MM.1S (cell line): Measurements from ENCODE around the gene DACT2.

Source experiments
- DNase-seq: peaks from one replicate; pipeline ENCODE4 v3.0.0-alpha.2; 2015
- H2AFZ ChIP-seq: fragments of 300-600 bp; sonication (generic); 2 replicates; pipeline ENCODE4 v1.6.0; 2016; ENCODE audit warnings: antibody characterized with exemption, low read length
- H3F3A ChIP-seq: fragments of 300-600 bp; sonication (generic); 2 replicates; pipeline ENCODE4 v1.6.1; 2016; ENCODE audit warnings: mild to moderate bottlenecking, antibody characterized with exemption, low read length, moderate library complexity, mixed read lengths; ENCODE audit not compliant: insufficient read depth
- H3K27ac ChIP-seq: fragments of 300-600 bp; sonication (generic); 2 replicates; pipeline ENCODE4 v1.5.1; 2016; ENCODE audit warnings: mild to moderate bottlenecking, low read length
- H3K27me3 ChIP-seq: fragments of 300-600 bp; sonication (generic); replicated peaks from 2 replicates; pipeline ENCODE4 v1.6.0; 2016; ENCODE audit warnings: low read length; ENCODE audit not compliant: insufficient read depth
- H3K36me3 ChIP-seq: fragments of 300-600 bp; sonication (generic); replicated peaks from 2 replicates; pipeline ENCODE4 v1.6.1; 2016; ENCODE audit warnings: mild to moderate bottlenecking, low read length, mixed read lengths; ENCODE audit not compliant: insufficient read depth
- H3K4me1 ChIP-seq: fragments of 300-600 bp; sonication (generic); 2 replicates; pipeline ENCODE4 v1.6.1; 2016; ENCODE audit warnings: low read length, mixed read lengths
- H3K4me2 ChIP-seq: fragments of 300-600 bp; sonication (generic); 2 replicates; pipeline ENCODE4 v1.6.0; 2016; ENCODE audit warnings: low read depth, low read length
- H3K4me3 ChIP-seq: fragments of 300-600 bp; sonication (generic); 2 replicates; pipeline ENCODE4 v1.5.1; 2016; ENCODE audit warnings: low read length, mixed read lengths
- H3K79me2 ChIP-seq: fragments of 300-600 bp; sonication (generic); 2 replicates; pipeline ENCODE4 v1.6.1; 2016; ENCODE audit warnings: mixed run types, low read length, mixed read lengths
- H3K9ac ChIP-seq: fragments of 300-600 bp; sonication (generic); 2 replicates; pipeline ENCODE4 v1.6.1; 2016; ENCODE audit warnings: low read length, mixed read lengths
- H3K9me2 ChIP-seq: fragments of 300-600 bp; sonication (generic); replicated peaks from 2 replicates; pipeline ENCODE4 v1.6.1; 2016; ENCODE audit warnings: mild to moderate bottlenecking, low read length, mixed read lengths; ENCODE audit not compliant: insufficient read depth
- H3K9me3 ChIP-seq: fragments of 300-600 bp; sonication (generic); replicated peaks from 2 replicates; pipeline ENCODE4 v1.6.1; 2016; ENCODE audit warnings: mild to moderate bottlenecking, low read length, mixed read lengths; ENCODE audit not compliant: insufficient read depth
- H4K20me1 ChIP-seq: fragments of 300-600 bp; sonication (generic); 2 replicates; pipeline ENCODE4 v1.6.1; 2016; ENCODE audit warnings: mild to moderate bottlenecking, low read length, moderate library complexity, mixed read lengths; ENCODE audit not compliant: insufficient read depth
- CTCF ChIP-seq: fragments of 300-600 bp; sonication (generic); IDR thresholded peaks from 2 replicates; pipeline ENCODE4 v1.5.1; 2016; ENCODE audit warnings: antibody characterized with exemption, low read length, mixed read lengths
- EZH2 ChIP-seq: fragments of 300-600 bp; sonication (generic); optimal IDR thresholded peaks from 2 replicates; pipeline ENCODE3; 2017; ENCODE audit warnings: low read depth, mild to moderate bottlenecking, antibody characterized with exemption, low read length, mixed read lengths
- EZH2phosphoT487 ChIP-seq: fragments of 300-600 bp; sonication (generic); IDR thresholded peaks from 2 replicates; pipeline ENCODE4 v1.6.1; 2018; ENCODE audit warnings: antibody characterized with exemption, low read length

Gene DACT2

GRCh38 chr6:168336967-168337366 lies 17.4 kb upstream of the DACT2 start:
- H3K27ac ChIP-seq = 0 out of 2 replicates have a peak overlapping the region, but pooled peaks have one; percentile 3
- no peak overlapping the region for H3K9ac ChIP-seq
- no peaks in the 10 kb centered on the region for H3K9me2 ChIP-seq
- no peaks in the 10 kb centered on the region for H3K79me2 ChIP-seq
- H3K4me3 ChIP-seq = no peak overlapping the region
- no peaks in the 10 kb centered on the region for H3K36me3 ChIP-seq
- no peaks in the 10 kb centered on the region for H3K27me3 ChIP-seq
- DNase-seq = peak; percentile 15
- no peak overlapping the region for H3K4me2 ChIP-seq
- no peak for TF ChIP-seq CTCF
- TF ChIP-seq EZH2 = no peak
- TF ChIP-seq EZH2phosphoT487 = no peak
- no peaks in the 10 kb centered on the region for H3K9me3 ChIP-seq
- no peaks in the 10 kb centered on the region for H3F3A ChIP-seq
- no peaks in the 10 kb centered on the region for H3K4me1 ChIP-seq
- no peaks in the 10 kb centered on the region for H4K20me1 ChIP-seq
- no peak overlapping the region for H2AFZ ChIP-seq

- Histone ChIP-seq H2AFZ (no peak overlapping the region), H3K27ac (no peak overlapping the region), H3K4me2 (no peak overlapping the region), H3K9me2 (no peaks in the 10 kb centered on the region), H4K20me1 (no peaks in the 10 kb centered on the region), H3K36me3 (no peaks in the 10 kb centered on the region), H3K9me3 (no peaks in the 10 kb centered on the region), H3K4me1 (no peaks in the 10 kb centered on the region), H3K79me2 (no peaks in the 10 kb centered on the region), H3K9ac (no peak overlapping the region), H3F3A (no peaks in the 10 kb centered on the region), H3K27me3 (no peaks in the 10 kb centered on the region), H3K4me3 (no peak overlapping the region)
- DNase-seq = no peak
- TF ChIP-seq EZH2phosphoT487 (no peak), CTCF (no peak), EZH2 (no peak)
Observed at GRCh38 chr6:168333989-168334388, 14.4 kb upstream of the DACT2 start.

- Histone ChIP-seq H3K9me3 (no peaks in the 10 kb centered on the region), H3K4me1 (no peaks in the 10 kb centered on the region), H3K79me2 (no peaks in the 10 kb centered on the region), H3F3A (no peaks in the 10 kb centered on the region), H2AFZ (no peak overlapping the region), H3K9me2 (no peaks in the 10 kb centered on the region), H3K9ac (no peak overlapping the region), H3K36me3 (no peaks in the 10 kb centered on the region), H3K27me3 (no peaks in the 10 kb centered on the region), H3K4me3 (no peak overlapping the region), H3K27ac (no peak overlapping the region), H4K20me1 (no peaks in the 10 kb centered on the region), H3K4me2 (no peak overlapping the region)
- no peak for DNase-seq
- TF ChIP-seq CTCF (no peak), EZH2phosphoT487 (no peak), EZH2 (no peak)
Observed at GRCh38 chr6:168333491-168333890, 13.9 kb upstream of the DACT2 start.
